HepG2 (cell line): ENCODE data around the gene PPY. TPM values are rescaled to one million over a fixed set of nuclear protein-coding genes. Genes with fewer than 3 reads are reported as not detected.

Experiments used
- ATAC-seq: fragments of 200-7000 bp; cut with Tn5 transposase; 3 replicates; pipeline ENCODE4 v1.9.1; 2020; ENCODE audit warnings: mild to moderate bottlenecking, moderate library complexity
- BruUV-seq: library from RNA; stranded (reverse); fragments of 400-500 nt; replicated peaks from 2 replicates; lab custom pipeline; 2021; lab: Mats Ljungman, UMichigan
- CTCF ChIA-PET: fragments of 300-600 bp; formaldehyde crosslinking; extraction: SDS; loops from one replicate; lab custom pipeline; 2021; ENCODE audit warnings: low total read pairs, inconsistent platforms, low intra/inter-chr PET ratio; lab: Yijun Ruan, JAX
- POLR2A ChIA-PET: fragments of 350-600 bp; sonication (Branson Sonifier 250); formaldehyde crosslinking; loops from one replicate; lab custom pipeline; 2020; ENCODE audit warnings: antibody characterized with exemption, inconsistent platforms; lab: Yijun Ruan, JAX
- DNase-seq: peaks from one replicate; pipeline ENCODE4 v3.0.0-alpha.2; 2015; ENCODE audit warnings: low spot score
- FAIRE-seq: peaks from 3 replicates; lab custom pipeline; 2011; peaks lifted over from hg19 to GRCh38; lab: Jason Lieb, UNC
- H2AFZ ChIP-seq: one replicate; pipeline ENCODE4 v1.6.1; 2011; ENCODE audit warnings: low read length, inconsistent platforms
- H3K27ac ChIP-seq: fragments of 300-600 bp; 3 replicates; pipeline ENCODE4 v1.8.0; 2011; ENCODE audit warnings: mixed run types, mild to moderate bottlenecking, mixed read lengths, low read length, inconsistent platforms; ENCODE audit not compliant: insufficient read depth; ENCODE audit errors: extremely low read length
- H3K27me3 ChIP-seq, 2 experiments: fragments of 200-600 bp in 1 of 2; 2 replicates in 1 of 2; 3 replicates in 1 of 2; pipeline versions ENCODE4 v1.6.0 to v1.8.0; 2011; ENCODE audit warnings: low read length in 2 of 2, mild to moderate bottlenecking in 2 of 2, moderate library complexity in 2 of 2, inconsistent platforms in 1 of 2; ENCODE audit not compliant: insufficient read depth in 2 of 2, control insufficient read depth in 1 of 2
- H3K36me3 ChIP-seq, 2 experiments: fragments of 200-600 bp in 1 of 2; replicated peaks in 1 of 2; 2 replicates in 1 of 2; 3 replicates in 1 of 2; pipeline versions ENCODE4 v1.5.1 to v1.8.0; 2011; ENCODE audit warnings: low read length in 2 of 2, inconsistent platforms in 1 of 2; ENCODE audit not compliant: insufficient read depth in 2 of 2, control insufficient read depth in 1 of 2
- H3K4me1 ChIP-seq: 2 replicates; pipeline ENCODE4 v1.5.1; 2012; ENCODE audit warnings: low read length, inconsistent platforms; ENCODE audit not compliant: insufficient read depth
- H3K4me2 ChIP-seq: 2 replicates; pipeline ENCODE4 v1.6.0; 2011; ENCODE audit warnings: low read depth, low read length, inconsistent platforms
- H3K4me3 ChIP-seq, 3 experiments: fragments of 200-600 bp in 1 of 3; sonication (generic), shearing (Covaris generic) in 1 of 3; replicated peaks in 1 of 3; 2 replicates each; pipeline ENCODE4 v1.5.1; 2011 to 2016; ENCODE audit warnings: low read length in 3 of 3, inconsistent platforms in 2 of 3, low read depth in 2 of 3, mild to moderate bottlenecking in 2 of 3, control low read depth in 1 of 3, mixed read lengths in 1 of 3; ENCODE audit not compliant: insufficient read depth in 1 of 3
- H3K79me2 ChIP-seq: one replicate; pipeline ENCODE4 v1.6.1; 2011; ENCODE audit warnings: low read length, inconsistent platforms; ENCODE audit not compliant: insufficient read depth
- H3K9ac ChIP-seq: 2 replicates; pipeline ENCODE4 v1.6.0; 2011; ENCODE audit warnings: mild to moderate bottlenecking, low read depth, low read length, inconsistent platforms; ENCODE audit not compliant: insufficient read depth
- H3K9me3 ChIP-seq: 2 replicates; pipeline ENCODE4 v1.5.1; 2012; ENCODE audit warnings: mild to moderate bottlenecking, low read length
- H4K20me1 ChIP-seq: 2 replicates; pipeline ENCODE4 v1.6.0; 2011; ENCODE audit warnings: inconsistent platforms, mild to moderate bottlenecking, low read length, moderate library complexity; ENCODE audit not compliant: insufficient read depth
- BRF2 ChIP-seq: sonication (generic); formaldehyde crosslinking; IDR thresholded peaks from 2 replicates; pipeline ENCODE4 v1.8.1; 2022; ENCODE audit warnings: mild to moderate bottlenecking, missing genetic modification reagents
- CEBPB ChIP-seq: IDR thresholded peaks from 2 replicates; pipeline ENCODE4 v1.6.1; 2011; ENCODE audit warnings: low read depth, low read length, improper control_type of control experiment, borderline replicate concordance
- CEBPG ChIP-seq: IDR thresholded peaks from 2 replicates; pipeline ENCODE4 v1.6.1; 2016
- HOXA3 ChIP-seq: sonication (generic); formaldehyde crosslinking; IDR thresholded peaks from 2 replicates; pipeline ENCODE4 v1.5.0; 2020; ENCODE audit warnings: missing genetic modification reagents
- MEF2D ChIP-seq: sonication (generic); formaldehyde crosslinking; IDR thresholded peaks from 2 replicates; pipeline ENCODE4 v1.5.1; 2020; ENCODE audit warnings: mild to moderate bottlenecking, missing genetic modification reagents
- MLXIP ChIP-seq: sonication (generic); formaldehyde crosslinking; IDR thresholded peaks from 2 replicates; pipeline ENCODE4 v1.9.0; 2021; ENCODE audit warnings: missing genetic modification reagents, borderline replicate concordance
- NFIC ChIP-seq: IDR thresholded peaks from 2 replicates; pipeline ENCODE4 v1.6.1; 2012; ENCODE audit warnings: mild to moderate bottlenecking, low read length, inconsistent platforms
- PHF20 ChIP-seq: sonication (generic); formaldehyde crosslinking; IDR thresholded peaks from 2 replicates; pipeline ENCODE4 v1.5.0; 2020; ENCODE audit warnings: mild to moderate bottlenecking, missing genetic modification reagents
- RAD51 ChIP-seq: fragments of 450-650 bp; IDR thresholded peaks from 2 replicates; pipeline ENCODE4 v1.6.1; 2016; ENCODE audit warnings: borderline replicate concordance
- RARA ChIP-seq: IDR thresholded peaks from 2 replicates; pipeline ENCODE4 v1.6.1; 2016; ENCODE audit warnings: missing genetic modification reagents, missing compliant biosample characterization
- SMAD1 ChIP-seq: sonication (generic); formaldehyde crosslinking; IDR thresholded peaks from 2 replicates; pipeline ENCODE4 v1.4.0; 2020; ENCODE audit warnings: missing genetic modification reagents, low read depth, mild to moderate bottlenecking, borderline replicate concordance
- USF2 ChIP-seq, 2 experiments: sonication (generic) in 1 of 2; formaldehyde crosslinking in 1 of 2; IDR thresholded peaks; 2 replicates each; pipeline versions ENCODE4 v1.5.1 to v1.6.1; 2011 to 2020; ENCODE audit warnings: borderline replicate concordance in 1 of 2, low read depth in 1 of 2, low read length in 1 of 2, mild to moderate bottlenecking in 1 of 2, missing genetic modification reagents in 1 of 2, moderate library complexity in 1 of 2
- ZNF136 ChIP-seq: sonication (generic); formaldehyde crosslinking; IDR thresholded peaks from 2 replicates; pipeline ENCODE4 v1.8.1; 2022; ENCODE audit warnings: low read depth, mild to moderate bottlenecking, moderate library complexity, missing genetic modification reagents
- ZNF282 ChIP-seq: fragments of 450-650 bp; IDR thresholded peaks from 2 replicates; pipeline ENCODE4 v1.6.1; 2018; ENCODE audit not compliant: partially characterized antibody
- ZNF317 ChIP-seq: sonication (generic); formaldehyde crosslinking; IDR thresholded peaks from 2 replicates; pipeline ENCODE4 v1.5.0; 2020; ENCODE audit warnings: mild to moderate bottlenecking, missing genetic modification reagents
- ZNF597 ChIP-seq: sonication (generic); formaldehyde crosslinking; IDR thresholded peaks from 2 replicates; pipeline ENCODE4 v1.5.0; 2020; ENCODE audit warnings: missing genetic modification reagents
- ZNF749 ChIP-seq: sonication (generic); formaldehyde crosslinking; IDR thresholded peaks from 2 replicates; pipeline ENCODE4 v1.8.0; 2022; ENCODE audit warnings: mild to moderate bottlenecking, missing genetic modification reagents, moderate library complexity, borderline replicate concordance
- ZNF839 ChIP-seq: sonication (generic); formaldehyde crosslinking; IDR thresholded peaks from 2 replicates; pipeline ENCODE4 v1.4.0; 2020; ENCODE audit warnings: missing genetic modification reagents, mild to moderate bottlenecking, borderline replicate concordance
- WGBS: methylation state at CpG from one replicate; pipeline ENCODE4 v1.1.6; 2017; ENCODE audit warnings: low lambda C conversion rate; 5-methylcytosine and 5-hydroxymethylcytosine counted together
- in situ Hi-C: cut with HindIII; loops from 2 replicates; pipeline ENCODE4 v1.10.0; 2017; ENCODE audit warnings: low pct_unique_long_range_greater_than_20kb; ENCODE audit not compliant: extremely low pct_ligation_motif_present
- intact Hi-C: fragments of 100-400 bp; cut with micrococcal nuclease; formaldehyde crosslinking; loops from one replicate; pipeline ENCODE4 v1.10.0; 2022; ENCODE audit not compliant: unreplicated experiment
- polyA plus RNA-seq, 8 experiments: library from polyadenylated mRNA; depleted of rRNA in 3 of 8; stranded (reverse) in 7 of 8; unstranded in 1 of 8; fragments of >200 nt; fragmentation: Illumina TruSeq in 4 of 8; extraction: Trizol in 4 of 8; gene quantifications; 2 replicates each; pipeline versions ENCODE4 v1.2.1 to v1.2.3, GENCODE V29; 2011 to 2016; ENCODE audit warnings: low read depth in 4 of 8, missing spikeins in 1 of 8, mixed read lengths in 1 of 8; ENCODE audit not compliant: insufficient read depth in 1 of 8
- total RNA-seq, 5 experiments: library from RNA; depleted of rRNA; stranded (reverse); fragments of >200 nt; fragmentation: Illumina TruSeq; extraction: Trizol; gene quantifications; 2 replicates each; pipeline ENCODE4 v1.2.3, GENCODE V29; 2016; ENCODE audit warnings: low read depth in 1 of 5

The PPY gene
- total and polyA plus RNA-seq, 2 of the 13 experiments (the other 11 are each of a cell fraction or from before 2014, with no cell fraction given), result not detected

GRCh38 chr17:43924558-43924957 is 17.7 kb downstream of the PPY start:
- Histone ChIP-seq H3K27me3 (peaks cover 5 to 62% of the 10 kb centered on the region in 2 experiments), H3K4me2 (no peak overlapping the region), H3K4me3 (no peak overlapping the region), H3K79me2 (no peaks in the 10 kb centered on the region), H3K36me3 (no peaks in the 10 kb centered on the region), H3K9ac (no peak overlapping the region), H3K4me1 (peaks cover 24% of the 10 kb centered on the region), H2AFZ (no peak overlapping the region), H4K20me1 (no peaks in the 10 kb centered on the region), H3K9me3 (no peaks in the 10 kb centered on the region), H3K27ac (no peak overlapping the region)
- ChIA-PET POLR2A (interaction anchor here (1.7 kb wide), 1 partner anchor 89 kb away, joined by 3 read pairs; no protein-coding TSS in a partner anchor), CTCF (no interaction called here)
- ATAC-seq (no peak), FAIRE-seq (no peak), DNase-seq (no peak)
- in situ Hi-C loops, result no loop called here
- WGBS, result 23% methylated on average over 2 of the region's 2 CpGs
- no TSS peak for BruUV-seq
- intact Hi-C loops, result no loop called here
- TF ChIP-seq ZNF597 (no peak), RARA (CRISPR knock-in tag) (0 out of 2 replicates have a peak, but pooled peaks have one; percentile 18), ZNF136 (CRISPR knock-in tag) (no peak), CEBPG (peak; percentile 40), ZNF749 (CRISPR knock-in tag) (no peak), RAD51 (peak; percentile 22; the same call in 1 of the 2 replicates), ZNF839 (CRISPR knock-in tag) (no peak), MLXIP (CRISPR knock-in tag) (no peak), PHF20 (CRISPR knock-in tag) (no peak), SMAD1 (CRISPR knock-in tag) (no peak), USF2 (IDR thresholded peaks at IDR 0.05; ENCODE audit: low read depth, low read length) (peak; percentile 46; the same call in 1 of the 2 replicates), USF2 (CRISPR knock-in tag; IDR thresholded peaks at IDR 0.05; ENCODE audit: borderline replicate concordance) (no peak; the same call in 1 of the 2 replicates), HOXA3 (CRISPR knock-in tag) (no peak), NFIC (no peak), CEBPB (peak; percentile 78), ZNF282 (no peak), ZNF317 (CRISPR knock-in tag) (no peak), MEF2D (no peak), BRF2 (no peak)
